ENCODE results near the gene GSTT4. TPM values are rescaled to one million over a fixed set of nuclear protein-coding genes. Genes with fewer than 3 reads are reported as not detected.
"Not testable (repeated sequence)": the region's sequence is repeated elsewhere in the genome, so short reads cannot be mapped to it uniquely, and the experiment has no call there.

GSTT4 gene
- polyA plus RNA-seq, 1 donor from 2014 or later: not detected

- H3F3A ChIP-seq (ENCODE audit: insufficient read depth, low read length, poor library complexity, severe bottlenecking); H3K36me3 ChIP-seq (ENCODE audit: insufficient read depth, low read length); H3K27me3 ChIP-seq (ENCODE audit: insufficient read depth, low read depth, low read length); H3K4me2 ChIP-seq (ENCODE audit: low read length); H4K20me1 ChIP-seq (ENCODE audit: insufficient read depth); H3K79me2 ChIP-seq (replicated peaks; ENCODE audit: insufficient read depth, low read length); H3K4me3 ChIP-seq (ENCODE audit: low read length); H3K27ac ChIP-seq (ENCODE audit: low read length); H2AFZ ChIP-seq (ENCODE audit: low read depth, low read length); H3K9me3 ChIP-seq (ENCODE audit: low read length); H3K9ac ChIP-seq (ENCODE audit: low read length); H3K9me2 ChIP-seq (ENCODE audit: insufficient read depth, low read length): not testable (repeated sequence)
- TF ChIP-seq CTCF (IDR thresholded peaks at IDR 0.05; ENCODE audit: poor library complexity, severe bottlenecking) (peak; percentile 95), SMC3 (conservative IDR thresholded peaks at IDR 0.05; ENCODE audit: poor library complexity) (peak; percentile 92), RAD21 (conservative IDR thresholded peaks at IDR 0.05) (peak; percentile 92)
These were observed 48.9 kb downstream of the GSTT4 start for GRCh38 chr22:23956301-23956900.

GRCh38 chr22:23955886-23956285 is 49.4 kb downstream of the GSTT4 start:
- H3K4me3 ChIP-seq (ENCODE audit: low read length); H3K9ac ChIP-seq (ENCODE audit: low read length); H3K79me2 ChIP-seq (replicated peaks; ENCODE audit: insufficient read depth, low read length); H3F3A ChIP-seq (ENCODE audit: insufficient read depth, low read length, poor library complexity, severe bottlenecking); H3K27me3 ChIP-seq (ENCODE audit: insufficient read depth, low read depth, low read length); H3K9me3 ChIP-seq (ENCODE audit: low read length); H3K27ac ChIP-seq (ENCODE audit: low read length); H3K36me3 ChIP-seq (ENCODE audit: insufficient read depth, low read length); H4K20me1 ChIP-seq (ENCODE audit: insufficient read depth); H3K9me2 ChIP-seq (ENCODE audit: insufficient read depth, low read length); H3K4me2 ChIP-seq (ENCODE audit: low read length); H2AFZ ChIP-seq (ENCODE audit: low read depth, low read length): not testable (repeated sequence)

GRCh38 chr22:23954991-23955305 is 50.3 kb downstream of the GSTT4 start:
- not testable (repeated sequence) for H3K27me3 ChIP-seq (ENCODE audit: insufficient read depth, low read depth, low read length); H3K9ac ChIP-seq (ENCODE audit: low read length); H3K27ac ChIP-seq (ENCODE audit: low read length); H4K20me1 ChIP-seq (ENCODE audit: insufficient read depth); H3K9me3 ChIP-seq (ENCODE audit: low read length); H3K4me3 ChIP-seq (ENCODE audit: low read length); H2AFZ ChIP-seq (ENCODE audit: low read depth, low read length); H3K36me3 ChIP-seq (ENCODE audit: insufficient read depth, low read length); H3K9me2 ChIP-seq (ENCODE audit: insufficient read depth, low read length); H3K4me2 ChIP-seq (ENCODE audit: low read length); H3K79me2 ChIP-seq (replicated peaks; ENCODE audit: insufficient read depth, low read length); H3F3A ChIP-seq (ENCODE audit: insufficient read depth, low read length, poor library complexity, severe bottlenecking)

- H3K36me3 ChIP-seq (ENCODE audit: insufficient read depth, low read length); H2AFZ ChIP-seq (ENCODE audit: low read depth, low read length); H3K4me3 ChIP-seq (ENCODE audit: low read length); H3K27me3 ChIP-seq (ENCODE audit: insufficient read depth, low read depth, low read length); H3F3A ChIP-seq (ENCODE audit: insufficient read depth, low read length, poor library complexity, severe bottlenecking); H3K27ac ChIP-seq (ENCODE audit: low read length); H3K79me2 ChIP-seq (replicated peaks; ENCODE audit: insufficient read depth, low read length); H3K9ac ChIP-seq (ENCODE audit: low read length); H3K4me2 ChIP-seq (ENCODE audit: low read length); H3K9me2 ChIP-seq (ENCODE audit: insufficient read depth, low read length); H4K20me1 ChIP-seq (ENCODE audit: insufficient read depth); H3K9me3 ChIP-seq (ENCODE audit: low read length): not testable (repeated sequence)
These were observed 50.9 kb downstream of the GSTT4 start for GRCh38 chr22:23954193-23954990.

- H3K9me2 ChIP-seq (ENCODE audit: insufficient read depth, low read length); H4K20me1 ChIP-seq (ENCODE audit: insufficient read depth): not testable (repeated sequence)
These were observed 51.8 kb downstream of the GSTT4 start for GRCh38 chr22:23953485-23953884.

GRCh38 chr22:23952794-23953405 is 52.4 kb downstream of the GSTT4 start:
- not testable (repeated sequence) for H3K27ac ChIP-seq (ENCODE audit: low read length); H3K79me2 ChIP-seq (replicated peaks; ENCODE audit: insufficient read depth, low read length); H3K27me3 ChIP-seq (ENCODE audit: insufficient read depth, low read depth, low read length); H3F3A ChIP-seq (ENCODE audit: insufficient read depth, low read length, poor library complexity, severe bottlenecking); H3K9me2 ChIP-seq (ENCODE audit: insufficient read depth, low read length); H4K20me1 ChIP-seq (ENCODE audit: insufficient read depth); H3K4me2 ChIP-seq (ENCODE audit: low read length); H3K36me3 ChIP-seq (ENCODE audit: insufficient read depth, low read length); H3K9ac ChIP-seq (ENCODE audit: low read length); H3K4me3 ChIP-seq (ENCODE audit: low read length); H2AFZ ChIP-seq (ENCODE audit: low read depth, low read length); H3K9me3 ChIP-seq (ENCODE audit: low read length)

More at GRCh38 chr22:23953485-23953884, 51.8 kb downstream of the GSTT4 start:
- H3K4me2 ChIP-seq (ENCODE audit: low read length); H3K9ac ChIP-seq (ENCODE audit: low read length); H3F3A ChIP-seq (ENCODE audit: insufficient read depth, low read length, poor library complexity, severe bottlenecking); H3K79me2 ChIP-seq (replicated peaks; ENCODE audit: insufficient read depth, low read length); H3K27ac ChIP-seq (ENCODE audit: low read length); H3K27me3 ChIP-seq (ENCODE audit: insufficient read depth, low read depth, low read length); H3K9me3 ChIP-seq (ENCODE audit: low read length); H2AFZ ChIP-seq (ENCODE audit: low read depth, low read length); H3K4me3 ChIP-seq (ENCODE audit: low read length); H3K36me3 ChIP-seq (ENCODE audit: insufficient read depth, low read length): not testable (repeated sequence)

GRCh38 chr22:23951383-23951782 is 53.9 kb downstream of the GSTT4 start:
- H3K36me3 ChIP-seq (ENCODE audit: insufficient read depth, low read length); H3K9ac ChIP-seq (ENCODE audit: low read length): not testable (repeated sequence)

More at GRCh38 chr22:23951383-23951782, 53.9 kb downstream of the GSTT4 start:
- H3K9me3 ChIP-seq (ENCODE audit: low read length); H3K27me3 ChIP-seq (ENCODE audit: insufficient read depth, low read depth, low read length); H4K20me1 ChIP-seq (ENCODE audit: insufficient read depth); H3K4me3 ChIP-seq (ENCODE audit: low read length); H3K9me2 ChIP-seq (ENCODE audit: insufficient read depth, low read length); H2AFZ ChIP-seq (ENCODE audit: low read depth, low read length); H3K4me2 ChIP-seq (ENCODE audit: low read length); H3K79me2 ChIP-seq (replicated peaks; ENCODE audit: insufficient read depth, low read length); H3F3A ChIP-seq (ENCODE audit: insufficient read depth, low read length, poor library complexity, severe bottlenecking); H3K27ac ChIP-seq (ENCODE audit: low read length): not testable (repeated sequence)
